ENCODE measurements around the gene JMJD6. TPM values are rescaled to one million over a fixed set of nuclear protein-coding genes. Genes with fewer than 3 reads are reported as not detected.

JMJD6 gene
- total RNA-seq, 2 donors from 2014 or later = 35.0 to 37.4 TPM

DNA sequence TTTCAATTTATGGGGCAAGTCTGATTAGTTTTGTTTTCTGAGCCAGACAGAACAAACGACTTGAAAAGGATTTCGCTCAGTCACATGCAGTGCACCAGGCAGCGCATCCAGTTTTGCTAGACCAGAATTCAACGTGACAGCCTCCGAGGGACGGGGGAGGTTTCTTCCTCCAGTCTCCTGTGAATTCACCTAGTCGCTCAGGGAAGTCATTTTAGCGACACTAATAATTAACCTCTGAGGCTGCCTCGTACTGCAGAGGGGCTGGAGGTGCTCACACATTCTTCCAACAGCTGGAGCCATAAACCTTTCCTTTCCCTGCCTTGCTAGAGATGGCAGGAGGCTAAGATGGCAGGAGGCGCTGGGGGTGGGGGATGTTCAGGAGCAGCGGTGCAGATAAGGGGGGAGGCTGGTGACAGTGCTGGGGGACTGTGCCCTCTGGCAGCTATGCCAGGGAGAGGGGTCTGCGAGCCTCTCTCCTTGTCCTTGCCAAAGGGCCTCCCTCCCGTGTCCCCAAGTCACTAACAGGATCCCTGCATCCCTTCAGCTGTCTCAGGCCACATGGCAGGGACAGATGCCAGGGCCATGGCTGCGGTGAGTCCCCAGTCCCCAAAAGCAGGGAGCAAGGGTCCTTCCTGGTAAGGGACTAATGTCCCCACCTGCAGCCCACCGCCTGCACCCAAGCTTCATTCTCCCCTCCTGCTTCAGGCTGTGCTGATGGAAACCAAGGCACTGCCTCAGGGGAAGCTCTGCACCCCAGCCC lies 39.7 kb downstream of the JMJD6 start:
- H3K9me3 ChIP-seq = no peaks in the 10 kb centered on the region
- no peaks in the 10 kb centered on the region for H3K27me3 ChIP-seq
- no peak overlapping the region for H3K4me3 ChIP-seq
- no peak for DNase-seq (ENCODE audit: low spot score)
- peaks cover 0 to 100% of the 10 kb centered on the region in 2 donors for H3K4me1 ChIP-seq
- peaks cover 42% of the 10 kb centered on the region for H3K36me3 ChIP-seq
- peak overlapping the region; percentile 93 to 98 for H3K27ac ChIP-seq
- TF ChIP-seq, protein P1, sequence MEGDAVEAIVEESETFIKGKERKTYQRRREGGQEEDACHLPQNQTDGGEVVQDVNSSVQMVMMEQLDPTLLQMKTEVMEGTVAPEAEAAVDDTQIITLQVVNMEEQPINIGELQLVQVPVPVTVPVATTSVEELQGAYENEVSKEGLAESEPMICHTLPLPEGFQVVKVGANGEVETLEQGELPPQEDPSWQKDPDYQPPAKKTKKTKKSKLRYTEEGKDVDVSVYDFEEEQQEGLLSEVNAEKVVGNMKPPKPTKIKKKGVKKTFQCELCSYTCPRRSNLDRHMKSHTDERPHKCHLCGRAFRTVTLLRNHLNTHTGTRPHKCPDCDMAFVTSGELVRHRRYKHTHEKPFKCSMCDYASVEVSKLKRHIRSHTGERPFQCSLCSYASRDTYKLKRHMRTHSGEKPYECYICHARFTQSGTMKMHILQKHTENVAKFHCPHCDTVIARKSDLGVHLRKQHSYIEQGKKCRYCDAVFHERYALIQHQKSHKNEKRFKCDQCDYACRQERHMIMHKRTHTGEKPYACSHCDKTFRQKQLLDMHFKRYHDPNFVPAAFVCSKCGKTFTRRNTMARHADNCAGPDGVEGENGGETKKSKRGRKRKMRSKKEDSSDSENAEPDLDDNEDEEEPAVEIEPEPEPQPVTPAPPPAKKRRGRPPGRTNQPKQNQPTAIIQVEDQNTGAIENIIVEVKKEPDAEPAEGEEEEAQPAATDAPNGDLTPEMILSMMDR (IDR thresholded peaks at IDR 0.05) = no peak

DNA sequence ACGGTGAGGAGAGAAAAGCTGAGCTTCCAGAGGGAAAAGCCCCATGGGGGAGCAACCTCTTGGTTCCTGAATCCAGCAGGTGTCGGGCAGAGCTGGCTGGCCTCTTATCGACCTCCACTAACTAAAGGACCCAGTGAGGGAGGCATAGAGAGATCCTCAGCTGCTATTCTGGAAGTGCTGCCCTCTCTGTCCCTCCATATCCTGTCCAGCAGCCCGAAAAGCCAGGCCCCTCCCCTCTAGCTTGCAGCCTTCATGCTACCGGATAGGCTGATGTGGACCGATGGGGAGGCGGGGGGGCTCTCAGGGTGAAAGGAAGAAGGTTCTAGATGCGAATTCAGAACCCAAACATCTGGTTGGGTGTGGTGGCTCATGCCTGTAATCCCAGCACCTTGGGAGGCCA lies 40.6 kb downstream of the JMJD6 start:
- TF ChIP-seq, protein P1 (IDR thresholded peaks at IDR 0.05) = no peak
- H3K27me3 ChIP-seq = no peaks in the 10 kb centered on the region
- DNase-seq (ENCODE audit: low spot score) = no peak
- peaks cover 0 to 100% of the 10 kb centered on the region in 2 donors for H3K4me1 ChIP-seq
- no peak overlapping the region for H3K4me3 ChIP-seq
- H3K27ac ChIP-seq = peak overlapping the region; percentile 93 to 98
- H3K9me3 ChIP-seq = no peaks in the 10 kb centered on the region
- H3K36me3 ChIP-seq = peaks cover 45% of the 10 kb centered on the region

DNA sequence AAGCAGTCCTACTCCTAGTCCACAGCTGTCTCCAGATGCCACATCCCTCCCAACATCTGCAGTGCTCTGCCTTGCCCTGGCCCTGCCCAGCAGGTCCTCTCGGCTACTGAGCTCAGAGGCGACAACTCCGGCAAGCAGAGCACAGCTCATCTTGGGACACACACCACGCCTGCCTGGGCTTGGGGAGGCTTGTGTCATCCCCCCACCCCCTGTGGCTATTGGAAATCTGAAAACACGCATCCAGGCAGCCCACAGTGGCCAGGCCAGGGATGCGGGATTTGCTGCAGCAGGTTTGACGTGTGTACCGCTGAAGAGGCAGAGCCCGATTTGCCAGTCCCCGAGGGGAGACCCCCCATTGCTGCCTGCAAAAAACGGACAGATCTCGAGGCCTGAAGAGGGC lies 41.0 kb downstream of the JMJD6 start:
- peak overlapping the region; percentile 93 to 98 for H3K27ac ChIP-seq

DNA sequence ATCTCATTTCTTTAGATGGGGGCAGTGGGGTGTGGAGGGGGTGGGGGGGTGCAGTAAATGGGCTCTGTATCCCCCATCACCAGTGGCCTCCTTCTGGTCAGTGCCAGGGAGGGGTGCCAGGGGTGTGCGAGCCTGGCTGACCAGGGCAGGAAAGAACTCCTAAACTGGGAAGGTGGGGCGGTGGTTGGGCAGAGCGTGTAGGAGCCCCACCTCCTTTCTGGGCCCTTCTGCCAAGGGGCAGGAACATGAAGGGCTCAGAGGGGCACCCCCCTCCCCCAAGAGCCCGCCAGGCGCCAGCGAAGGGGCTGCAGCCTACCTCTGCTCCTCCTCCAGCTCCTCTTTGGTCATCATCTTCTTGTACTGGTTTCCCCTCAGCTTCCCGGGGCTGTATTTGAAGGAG lies 41.6 kb downstream of the JMJD6 start:
- no peak overlapping the region for H3K4me3 ChIP-seq
- no peaks in the 10 kb centered on the region for H3K27me3 ChIP-seq
- H3K4me1 ChIP-seq = peaks cover 0 to 91% of the 10 kb centered on the region in 2 donors
- TF ChIP-seq, protein P1 (IDR thresholded peaks at IDR 0.05) = no peak
- no peaks in the 10 kb centered on the region for H3K9me3 ChIP-seq
- peaks cover 49% of the 10 kb centered on the region for H3K36me3 ChIP-seq
- H3K27ac ChIP-seq = peak overlapping the region; percentile 93 to 98
- DNase-seq (ENCODE audit: low spot score) = no peak

More for the DNA sequence above, 41.0 kb downstream of the JMJD6 start:
- Histone ChIP-seq H3K36me3 (peaks cover 49% of the 10 kb centered on the region), H3K4me1 (peaks cover 0 to 97% of the 10 kb centered on the region in 2 donors), H3K27me3 (no peaks in the 10 kb centered on the region), H3K4me3 (no peak overlapping the region), H3K9me3 (no peaks in the 10 kb centered on the region)
- TF ChIP-seq, protein P1 (IDR thresholded peaks at IDR 0.05) = no peak
- no peak for DNase-seq (ENCODE audit: low spot score)

DNA sequence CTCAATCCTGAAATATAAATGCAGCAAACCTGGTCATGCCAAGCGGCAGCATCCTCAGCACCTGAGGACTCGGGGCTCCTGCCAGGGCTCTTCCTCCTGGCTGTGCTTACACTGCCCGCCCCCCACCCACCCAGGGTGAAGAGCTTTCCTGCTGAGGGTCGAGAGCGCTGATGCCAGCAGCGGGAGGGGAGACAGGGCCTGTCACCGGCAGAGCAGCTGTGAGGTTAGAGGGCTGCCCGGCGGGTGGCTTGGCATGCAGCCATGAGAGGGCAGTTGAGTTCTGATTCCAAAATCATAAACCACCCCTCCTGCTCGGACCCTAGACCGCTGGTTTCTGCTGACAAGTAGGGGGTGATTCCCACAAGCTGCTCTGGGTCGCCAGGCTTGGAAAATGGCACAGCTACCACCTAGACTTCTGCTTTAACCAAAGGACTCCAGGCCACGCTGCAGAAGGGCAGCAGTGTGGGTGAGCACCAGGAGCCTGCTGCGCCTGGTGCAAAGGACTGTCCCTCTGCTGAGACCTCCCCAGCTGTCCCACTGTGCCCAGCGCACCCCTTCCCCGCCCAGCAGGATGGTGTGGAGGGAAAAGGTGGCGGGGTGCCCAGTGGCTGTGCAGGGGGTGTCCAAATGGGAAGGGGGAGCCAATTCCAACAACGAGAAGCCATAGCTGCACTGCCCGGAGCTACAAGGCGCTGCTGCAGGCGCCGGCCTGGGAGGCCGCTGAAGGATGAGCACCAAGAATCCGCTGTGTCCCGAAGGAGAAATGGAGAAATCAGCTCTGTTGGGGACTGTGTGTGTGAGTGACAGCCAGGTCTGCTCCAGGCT lies 42.3 kb downstream of the JMJD6 start:
- peaks cover 0 to 85% of the 10 kb centered on the region in 2 donors for H3K4me1 ChIP-seq
- DNase-seq (ENCODE audit: low spot score) = no peak
- no peaks in the 10 kb centered on the region for H3K27me3 ChIP-seq
- no peaks in the 10 kb centered on the region for H3K9me3 ChIP-seq
- H3K36me3 ChIP-seq = peaks cover 52% of the 10 kb centered on the region
- H3K27ac ChIP-seq = peak overlapping the region; percentile 93 to 98
- TF ChIP-seq, protein P1 (IDR thresholded peaks at IDR 0.05) = no peak
- H3K4me3 ChIP-seq = no peak overlapping the region
